ENCODE results near the gene BCL2L11. TPM values are rescaled to one million over a fixed set of nuclear protein-coding genes. Genes with fewer than 3 reads are reported as not detected.

Gene BCL2L11
- total RNA-seq, 6 experiments from 2014 or later, result 0.67 to 0.95 (median 0.81) TPM

DNA sequence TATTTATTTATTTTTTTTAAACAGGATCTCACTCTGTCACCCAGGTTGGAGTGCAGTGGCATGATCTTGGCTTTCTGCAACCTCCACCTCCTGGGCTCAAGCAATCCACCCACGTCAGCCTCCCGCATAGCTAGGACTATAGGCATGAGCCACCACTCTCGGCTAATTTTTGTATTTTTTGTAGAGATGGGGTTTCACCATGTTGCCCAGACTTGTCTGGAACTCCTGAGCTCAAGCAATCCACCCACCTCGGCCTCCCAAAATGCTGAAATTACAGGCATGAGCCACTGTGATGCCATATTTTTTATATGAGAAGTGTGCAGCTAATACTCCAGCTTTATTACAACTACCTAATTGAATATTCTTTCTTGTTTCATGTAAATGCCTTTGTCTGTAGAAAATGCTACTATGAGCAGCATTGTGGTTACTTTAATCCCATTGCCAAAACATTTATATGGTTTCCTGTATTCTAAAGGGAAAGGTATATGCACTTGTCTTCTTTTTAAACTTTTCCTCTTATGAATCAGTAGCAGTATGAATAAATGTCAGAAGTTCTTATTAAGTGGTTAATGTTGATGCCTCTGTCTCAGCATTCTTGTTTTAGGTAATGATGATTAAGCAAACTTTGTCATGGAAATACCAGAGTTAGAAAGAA, 9.5 kb upstream of the BCL2L11 start:
- TF ChIP-seq, protein P1, sequence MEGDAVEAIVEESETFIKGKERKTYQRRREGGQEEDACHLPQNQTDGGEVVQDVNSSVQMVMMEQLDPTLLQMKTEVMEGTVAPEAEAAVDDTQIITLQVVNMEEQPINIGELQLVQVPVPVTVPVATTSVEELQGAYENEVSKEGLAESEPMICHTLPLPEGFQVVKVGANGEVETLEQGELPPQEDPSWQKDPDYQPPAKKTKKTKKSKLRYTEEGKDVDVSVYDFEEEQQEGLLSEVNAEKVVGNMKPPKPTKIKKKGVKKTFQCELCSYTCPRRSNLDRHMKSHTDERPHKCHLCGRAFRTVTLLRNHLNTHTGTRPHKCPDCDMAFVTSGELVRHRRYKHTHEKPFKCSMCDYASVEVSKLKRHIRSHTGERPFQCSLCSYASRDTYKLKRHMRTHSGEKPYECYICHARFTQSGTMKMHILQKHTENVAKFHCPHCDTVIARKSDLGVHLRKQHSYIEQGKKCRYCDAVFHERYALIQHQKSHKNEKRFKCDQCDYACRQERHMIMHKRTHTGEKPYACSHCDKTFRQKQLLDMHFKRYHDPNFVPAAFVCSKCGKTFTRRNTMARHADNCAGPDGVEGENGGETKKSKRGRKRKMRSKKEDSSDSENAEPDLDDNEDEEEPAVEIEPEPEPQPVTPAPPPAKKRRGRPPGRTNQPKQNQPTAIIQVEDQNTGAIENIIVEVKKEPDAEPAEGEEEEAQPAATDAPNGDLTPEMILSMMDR (IDR thresholded peaks at IDR 0.05), result no peak
- no peaks in the 10 kb centered on the region for H3K36me3 Mint-ChIP-seq (ENCODE audit: low read depth)
- peaks cover 42% of the 10 kb centered on the region for H3K27me3 Mint-ChIP-seq (ENCODE audit: insufficient read depth)
- no peak for DNase-seq
- H3K27ac Mint-ChIP-seq, result no peak overlapping the region
- H3K4me3 Mint-ChIP-seq, result no peak overlapping the region
- H3K4me1 Mint-ChIP-seq (ENCODE audit: low read depth), result peaks cover 5% of the 10 kb centered on the region; the same call in 1 of the 2 replicates
- no peaks in the 10 kb centered on the region for H3K9me3 Mint-ChIP-seq

DNA sequence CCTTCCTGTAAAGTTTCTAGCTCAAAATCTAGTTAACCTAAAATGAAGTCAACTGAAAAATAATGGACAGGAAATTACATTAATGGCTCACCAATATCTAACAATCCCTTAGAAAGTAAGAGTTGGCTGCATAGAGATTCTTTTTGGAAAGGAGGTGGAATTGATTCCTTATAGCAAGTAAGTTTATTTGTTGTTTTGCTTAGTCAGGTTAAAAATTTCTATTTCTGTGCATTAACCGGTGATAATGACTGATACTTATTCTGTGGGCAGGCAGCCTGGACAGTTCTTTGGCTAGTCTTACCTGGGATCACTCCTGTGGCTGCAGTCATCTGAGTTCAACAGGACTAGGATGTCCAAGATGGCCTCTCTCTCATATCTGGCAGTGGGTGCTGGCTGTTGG, 6.9 kb upstream of the BCL2L11 start:
- H3K4me1 Mint-ChIP-seq (ENCODE audit: low read depth), result peaks cover 27% of the 10 kb centered on the region
- H3K36me3 Mint-ChIP-seq (ENCODE audit: low read depth), result no peaks in the 10 kb centered on the region
- H3K27me3 Mint-ChIP-seq (ENCODE audit: insufficient read depth), result peaks cover 44% of the 10 kb centered on the region
- H3K27ac Mint-ChIP-seq, result no peak overlapping the region
- peaks cover 3% of the 10 kb centered on the region; the same call in 1 of the 2 replicates for H3K9me3 Mint-ChIP-seq
- no peak overlapping the region for H3K4me3 Mint-ChIP-seq
- TF ChIP-seq, protein P1 (IDR thresholded peaks at IDR 0.05), result no peak
- DNase-seq, result no peak

DNA sequence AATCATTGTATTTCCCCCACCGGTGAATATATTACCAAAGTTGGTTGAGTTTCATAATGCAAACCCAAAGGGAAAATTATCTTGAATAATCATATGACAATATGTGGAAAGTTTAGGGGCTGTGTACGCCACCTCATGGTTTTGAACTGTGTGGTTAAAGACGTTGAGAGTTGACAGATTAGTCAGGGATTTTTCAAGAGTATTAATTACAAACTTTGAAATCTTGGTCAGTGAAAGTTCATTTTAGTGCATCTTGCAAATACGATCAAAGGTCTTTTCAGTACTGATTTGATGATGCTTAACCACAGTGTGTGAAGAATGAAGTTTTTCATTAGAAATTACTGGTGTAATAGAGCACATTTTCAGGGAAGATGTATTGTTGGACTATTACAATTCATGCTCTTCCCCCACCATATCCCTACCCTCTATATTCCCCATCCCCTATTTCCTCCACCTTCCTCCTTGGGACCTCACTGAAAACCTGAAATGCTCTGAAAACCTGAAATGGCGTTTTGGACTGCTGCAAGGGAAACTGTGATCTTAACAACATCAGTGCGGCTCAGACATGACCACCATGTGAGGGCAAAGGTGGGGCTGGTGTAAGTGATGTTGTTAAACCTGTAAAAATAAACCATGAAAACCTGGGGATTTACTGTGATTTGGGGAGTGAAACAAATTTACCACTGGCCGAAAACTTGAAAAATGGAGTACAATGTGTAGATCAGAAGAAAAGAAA, 4.5 kb upstream of the BCL2L11 start:
- no peak overlapping the region for H3K4me3 Mint-ChIP-seq

DNA sequence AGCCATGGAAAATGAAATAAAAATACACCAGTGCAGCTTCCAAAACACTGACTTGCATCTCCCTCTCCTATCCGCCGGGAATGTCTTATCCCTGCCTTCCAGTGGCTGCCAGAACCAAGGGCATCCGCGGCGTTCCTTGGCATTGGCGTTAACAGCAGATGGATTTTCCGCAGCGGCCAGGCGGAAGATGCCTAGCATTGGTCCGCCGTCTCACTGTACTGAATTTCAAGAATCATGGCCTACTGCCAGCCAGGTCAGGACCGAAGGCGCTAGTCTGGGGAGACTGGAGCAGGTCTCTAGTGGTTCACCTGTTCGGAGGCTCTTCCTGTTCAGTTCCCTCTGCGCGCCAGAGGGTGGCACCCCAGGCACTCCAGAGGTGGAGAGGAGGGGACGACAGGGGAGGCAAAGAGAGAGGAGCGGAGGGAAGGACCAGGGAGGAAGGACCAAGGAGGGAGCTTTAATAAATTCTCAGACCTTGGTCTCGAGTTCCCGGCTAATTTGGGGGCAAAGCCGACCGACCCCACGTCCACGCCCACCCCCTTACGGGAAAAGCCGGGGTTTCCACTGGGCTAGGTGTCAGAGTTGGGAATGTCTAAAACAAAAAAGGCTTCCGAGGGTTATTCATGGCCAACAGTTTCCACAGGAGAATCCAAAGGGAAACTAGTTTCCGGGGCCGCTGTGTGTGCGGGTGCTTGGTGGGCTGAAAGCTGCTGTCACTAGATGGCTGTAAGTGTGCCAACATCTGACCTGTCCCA, 3.7 kb upstream of the BCL2L11 start:
- Mint-ChIP-seq H3K9me3 (peaks cover 3% of the 10 kb centered on the region; the same call in 1 of the 2 replicates), H3K27me3 (ENCODE audit: insufficient read depth) (peaks cover 34% of the 10 kb centered on the region), H3K27ac (no peak overlapping the region), H3K4me1 (ENCODE audit: low read depth) (peaks cover 25% of the 10 kb centered on the region), H3K4me3 (peak overlapping the region; percentile 86), H3K36me3 (ENCODE audit: low read depth) (no peaks in the 10 kb centered on the region)
- peak; percentile 43 for DNase-seq
- TF ChIP-seq, protein P1 (IDR thresholded peaks at IDR 0.05), result peak; percentile 82

More for the DNA sequence above, 4.5 kb upstream of the BCL2L11 start:
- TF ChIP-seq, protein P1 (IDR thresholded peaks at IDR 0.05), result no peak
- H3K4me1 Mint-ChIP-seq (ENCODE audit: low read depth), result peaks cover 25% of the 10 kb centered on the region
- DNase-seq, result no peak
- no peak overlapping the region for H3K27ac Mint-ChIP-seq
- peaks cover 3% of the 10 kb centered on the region; the same call in 1 of the 2 replicates for H3K9me3 Mint-ChIP-seq
- no peaks in the 10 kb centered on the region for H3K36me3 Mint-ChIP-seq (ENCODE audit: low read depth)
- H3K27me3 Mint-ChIP-seq (ENCODE audit: insufficient read depth), result peaks cover 35% of the 10 kb centered on the region

DNA sequence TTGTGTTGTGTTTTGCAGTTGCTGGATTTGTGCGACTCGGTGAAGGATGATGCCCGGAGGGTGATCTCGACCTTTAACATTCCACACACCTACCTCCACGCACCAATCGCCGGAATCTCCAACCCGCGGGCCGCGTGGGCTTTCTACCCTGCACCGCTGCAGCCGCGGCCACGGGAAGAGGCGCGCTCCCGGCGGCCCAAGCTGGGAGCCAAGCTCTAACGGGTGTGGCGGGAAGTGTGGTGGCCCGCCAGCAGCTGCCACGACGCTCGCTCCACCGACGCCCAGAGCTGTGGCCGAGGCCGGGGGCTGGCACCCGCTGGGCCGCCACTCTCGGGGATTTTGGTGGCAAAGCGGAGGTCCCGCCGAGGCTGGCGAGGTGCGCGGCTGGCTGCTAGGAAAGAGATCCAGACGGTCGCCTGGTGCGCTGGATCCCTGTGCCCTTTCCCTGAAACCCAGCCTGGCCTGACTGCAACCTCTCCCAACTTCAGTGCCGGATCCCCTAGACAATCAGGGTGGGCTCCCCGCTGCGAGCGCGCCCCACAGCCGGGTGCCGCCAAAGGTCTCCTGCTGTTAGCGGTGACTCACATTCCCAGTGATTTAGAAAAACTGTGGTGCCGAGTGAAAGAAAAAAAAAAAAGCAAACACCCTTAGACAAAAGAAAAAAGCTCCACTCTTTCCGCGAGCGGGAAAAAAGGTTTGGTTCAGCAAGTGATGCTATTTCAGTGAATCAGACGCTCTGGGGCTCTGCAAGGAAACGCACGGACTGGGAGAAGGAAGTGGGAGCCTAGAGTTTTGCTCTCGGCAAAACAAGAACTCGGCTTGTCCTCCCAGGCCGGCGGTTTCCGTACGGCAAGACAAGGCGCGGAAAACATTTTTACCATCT, 2.9 kb upstream of the BCL2L11 start:
- H3K4me1 Mint-ChIP-seq (ENCODE audit: low read depth), result peaks cover 25% of the 10 kb centered on the region
- H3K9me3 Mint-ChIP-seq, result peaks cover 3% of the 10 kb centered on the region; the same call in 1 of the 2 replicates
- TF ChIP-seq, protein P1 (IDR thresholded peaks at IDR 0.05), result no peak
- peak; percentile 60 for DNase-seq
- no peaks in the 10 kb centered on the region for H3K36me3 Mint-ChIP-seq (ENCODE audit: low read depth)
- H3K27me3 Mint-ChIP-seq (ENCODE audit: insufficient read depth), result peaks cover 27% of the 10 kb centered on the region
- H3K4me3 Mint-ChIP-seq, result peak overlapping the region; percentile 86
- peak overlapping the region; percentile 17; the same call in 1 of the 2 replicates for H3K27ac Mint-ChIP-seq

Measured in HFFc6 (cell line).